HG03196 (cell line): ENCODE results near the gene ECM2.

Experiments
- ATAC-seq: cut with Tn5 transposase; IDR thresholded peaks from one replicate; pipeline ENCODE4 v1.9.1; 2021; ENCODE audit not compliant: unreplicated experiment

Gene ECM2

GRCh38 chr9:92501671-92502393, 34.0 kb downstream of the ECM2 start:
- no peak for ATAC-seq

DNA sequence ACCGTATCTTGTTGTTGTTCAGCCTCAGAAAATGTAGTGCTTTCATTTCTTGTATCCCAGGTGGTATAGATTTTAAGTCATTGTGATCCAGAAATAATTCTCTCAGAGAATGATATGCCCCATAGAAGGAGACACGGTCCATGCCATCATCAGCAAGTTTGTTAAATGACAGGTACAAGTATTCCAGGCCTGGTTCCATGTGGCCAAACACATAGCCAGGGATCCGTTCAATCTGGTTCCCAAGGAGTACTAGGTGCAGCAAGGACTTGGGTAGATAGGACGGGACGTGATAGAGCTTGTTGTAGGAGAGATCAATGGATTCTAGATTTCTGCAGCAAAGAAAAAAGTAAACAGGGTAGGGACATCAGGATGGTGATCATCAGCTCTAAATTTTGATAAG, 35.1 kb downstream of the ECM2 start:
- ATAC-seq: no peak

DNA sequence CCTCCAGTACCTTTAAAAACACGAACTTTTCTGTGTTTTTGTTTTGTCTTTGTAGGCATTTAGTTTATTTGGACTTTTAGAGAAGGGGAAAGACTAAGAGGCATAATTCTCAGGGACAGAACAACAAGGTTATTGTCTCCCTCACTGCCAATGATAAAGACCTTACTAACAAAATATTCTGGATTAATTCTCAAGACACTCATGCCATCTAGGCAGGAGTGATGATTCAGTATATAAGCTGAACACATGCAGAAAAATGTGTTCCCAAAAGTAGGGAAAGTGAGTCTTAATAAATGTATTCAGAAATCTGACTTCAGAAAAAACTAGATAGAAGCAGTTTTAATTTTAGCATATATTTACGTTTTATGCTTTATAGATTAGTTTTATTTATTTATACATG, 36.1 kb downstream of the ECM2 start:
- no peak for ATAC-seq

DNA sequence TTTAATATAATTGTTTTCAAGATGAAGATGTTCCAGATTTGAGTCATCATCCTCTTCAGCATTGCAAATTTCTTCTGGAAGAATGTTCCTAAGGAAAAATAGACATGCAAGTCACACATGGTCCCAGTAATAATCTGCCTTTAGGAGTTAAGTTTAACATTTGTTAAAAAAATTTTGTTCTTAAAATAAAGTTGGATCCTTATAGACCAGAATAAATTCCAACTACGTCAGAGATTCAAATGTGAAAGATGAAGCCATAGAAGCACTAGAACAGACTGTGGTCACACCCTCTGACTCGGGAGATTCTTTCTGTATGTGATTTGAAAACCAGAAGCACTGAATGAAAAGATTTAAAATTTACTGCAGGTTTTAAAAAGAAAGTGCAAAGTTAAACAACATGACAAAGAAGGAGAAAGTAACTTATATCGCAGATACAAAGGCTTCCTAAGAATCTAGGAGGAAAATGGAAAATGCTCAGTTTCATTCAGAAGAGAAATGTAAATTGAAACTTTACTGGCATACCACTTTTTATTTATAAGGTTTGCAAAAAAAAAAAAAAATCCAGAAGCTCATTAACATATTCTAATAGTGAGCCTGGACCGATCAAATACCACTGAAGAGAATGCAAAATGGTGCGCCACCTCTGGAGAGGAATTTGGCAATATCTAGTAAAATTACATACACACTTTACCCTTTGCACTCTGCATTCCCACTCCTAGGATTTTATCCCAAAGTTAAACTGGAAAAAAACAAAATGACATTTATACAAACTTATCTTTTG, 39.2 kb downstream of the ECM2 start:
- ATAC-seq: no peak

DNA sequence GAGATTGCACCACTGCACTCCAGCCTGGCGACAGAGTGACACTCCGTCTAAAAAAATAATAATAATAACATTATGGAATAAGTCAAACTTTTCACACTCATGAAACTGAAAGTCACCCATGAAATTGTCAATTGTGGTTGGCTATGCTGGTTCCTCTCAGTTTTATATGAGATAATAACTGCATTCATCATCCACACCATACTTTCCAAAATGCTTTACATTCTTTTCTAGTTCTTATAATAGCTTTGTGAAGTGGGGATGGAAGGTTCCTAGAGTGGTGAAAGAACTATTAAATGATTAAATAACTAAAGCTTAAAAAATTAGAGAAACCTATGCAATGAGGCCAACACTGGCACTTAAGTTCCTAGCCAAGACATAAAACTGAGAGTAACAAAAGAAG, 40.9 kb downstream of the ECM2 start:
- no peak for ATAC-seq

GRCh38 chr9:92493749-92494387, 41.9 kb downstream of the ECM2 start:
- no peak for ATAC-seq

DNA sequence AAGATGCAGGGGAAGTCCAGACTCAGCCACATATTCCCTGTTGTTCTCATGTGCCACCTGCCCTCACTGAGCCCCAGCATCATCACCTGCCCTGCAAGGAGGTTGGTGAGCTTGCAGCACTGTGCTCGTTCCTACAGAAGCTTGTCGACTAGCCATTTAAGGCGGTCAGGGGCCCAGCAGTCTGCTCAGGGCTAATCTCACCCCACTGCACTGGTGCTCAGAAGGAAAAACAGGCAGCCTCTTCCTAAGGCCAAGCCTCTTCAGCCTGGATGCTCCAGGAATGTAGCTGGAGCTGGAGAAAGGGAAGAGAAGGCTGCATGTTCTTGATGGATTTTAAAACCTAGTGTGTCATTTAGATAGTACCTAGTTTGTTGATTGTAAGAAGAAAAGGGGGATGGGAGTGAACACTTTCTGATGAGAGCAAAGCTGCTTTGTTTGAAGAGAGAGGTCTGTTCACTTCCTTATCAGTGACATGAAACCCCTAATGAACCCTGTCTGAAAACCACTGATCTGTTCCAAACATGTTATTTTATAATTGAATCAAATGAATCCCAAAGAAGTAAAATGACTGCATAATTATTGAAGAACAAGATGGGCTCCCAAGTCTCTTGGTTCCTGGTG, 42.9 kb downstream of the ECM2 start:
- no peak for ATAC-seq

GRCh38 chr9:92488681-92489550, 46.9 kb downstream of the ECM2 start:
- no peak for ATAC-seq

- ATAC-seq: no peak
These were observed 49.4 kb downstream of the ECM2 start for GRCh38 chr9:92486371-92486770.

GRCh38 chr9:92484563-92484962, 51.2 kb downstream of the ECM2 start:
- ATAC-seq: no peak

GRCh38 chr9:92483627-92484545, 51.9 kb downstream of the ECM2 start:
- ATAC-seq: no peak

DNA sequence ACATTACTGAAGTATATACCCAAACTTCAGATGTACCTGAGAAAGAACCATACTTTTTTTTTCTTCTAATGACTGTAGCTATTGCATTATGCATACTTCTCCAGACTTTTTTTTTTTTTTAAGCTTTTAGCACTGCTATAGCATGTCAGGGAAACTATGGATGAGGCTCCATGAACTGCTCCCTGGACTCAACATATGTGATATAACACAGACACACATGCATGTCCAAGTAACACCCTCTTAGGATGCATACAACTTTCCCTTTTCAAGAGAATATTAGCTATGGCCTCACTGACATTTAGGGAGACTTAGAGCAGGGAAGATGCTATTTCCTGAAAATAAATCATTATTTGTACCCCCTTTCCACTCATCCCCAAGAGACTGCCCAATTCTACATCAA, 53.0 kb downstream of the ECM2 start:
- ATAC-seq: no peak

DNA sequence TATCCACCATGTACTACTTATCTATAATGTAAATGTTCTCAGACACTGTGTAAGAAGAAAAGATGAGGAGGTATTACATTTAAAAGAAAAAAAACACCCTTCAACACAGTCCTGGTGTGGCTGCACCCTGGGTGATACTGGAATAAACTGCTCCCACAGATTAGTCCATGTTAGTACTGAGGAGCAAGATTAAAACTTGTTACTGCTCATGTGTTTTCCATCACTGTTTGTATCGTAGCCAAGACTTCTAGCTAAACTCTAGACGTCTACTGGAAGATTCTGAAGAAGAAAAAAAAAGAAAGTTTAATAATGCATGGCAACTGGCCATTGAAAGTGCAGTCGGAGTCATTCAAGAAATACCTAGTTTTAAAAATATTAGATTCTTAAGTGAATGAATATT, 53.5 kb downstream of the ECM2 start, which contains the start of gene ASPN:
TSS of gene ASPN (minus strand) at position 178 of the 400 bp plus-strand sequence.
- ATAC-seq: no peak

DNA sequence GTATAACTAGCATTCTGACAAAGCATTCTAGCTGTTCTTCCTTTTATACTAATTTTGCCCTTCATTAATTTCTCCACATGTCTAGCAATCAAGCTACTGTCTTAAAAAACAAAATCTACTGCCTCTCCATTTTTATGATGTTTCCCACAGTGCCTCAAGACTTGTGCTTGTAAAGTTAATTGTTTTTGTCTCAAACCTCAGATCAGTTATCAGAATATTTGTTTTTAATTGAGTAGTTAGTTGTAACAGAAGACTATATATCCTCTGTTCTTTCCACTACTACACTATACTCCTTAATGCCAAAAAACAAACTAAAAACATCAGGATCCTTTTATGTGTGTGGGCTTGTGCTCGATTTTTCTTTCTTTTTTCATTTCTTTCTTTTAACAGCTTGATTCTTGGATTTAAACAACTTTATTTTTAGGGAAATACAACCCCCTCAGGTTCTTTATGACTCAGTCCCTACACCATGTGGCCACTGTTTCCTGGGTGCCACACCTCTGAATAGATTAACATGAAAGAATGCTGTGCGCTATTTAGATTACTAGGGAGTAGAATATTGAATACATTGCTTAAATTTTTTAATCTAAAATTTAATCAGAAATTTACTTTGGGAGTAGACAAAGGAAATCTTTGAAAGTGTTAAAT, 54.7 kb downstream of the ECM2 start:
- ATAC-seq: no peak

GRCh38 chr9:92480291-92480771, 55.5 kb downstream of the ECM2 start:
- ATAC-seq: no peak

DNA sequence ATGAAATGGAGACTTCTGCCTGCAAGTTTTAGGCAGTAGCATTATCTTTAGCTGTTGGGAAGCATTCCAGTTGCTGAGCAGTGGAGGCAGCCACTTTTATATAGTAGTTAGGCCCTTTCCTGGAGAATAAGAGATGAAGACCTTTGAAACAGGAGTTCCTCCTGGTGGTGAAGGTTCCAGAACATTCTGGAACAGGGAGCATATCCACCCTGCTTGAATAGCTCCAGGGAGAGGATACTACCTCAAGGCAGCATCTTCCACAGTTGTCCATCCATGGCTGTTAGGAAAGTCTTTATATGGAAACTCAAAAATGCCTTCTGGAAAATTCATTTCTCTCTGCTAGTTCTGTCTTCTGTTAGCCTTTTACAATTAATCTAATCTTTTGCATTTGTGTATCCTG, 56.4 kb downstream of the ECM2 start:
- ATAC-seq: no peak

- no peak for ATAC-seq
These were observed 57.0 kb downstream of the ECM2 start for GRCh38 chr9:92478783-92479182.

GRCh38 chr9:92476962-92477361, 58.8 kb downstream of the ECM2 start:
- ATAC-seq: no peak

- ATAC-seq: no peak
These were observed 61.2 kb downstream of the ECM2 start for GRCh38 chr9:92474587-92474986.
